Stomach smooth muscle (tissue), 2 donors: Measurements from ENCODE around the gene GBP2.
"Not testable (repeated sequence)": the region's sequence is repeated elsewhere in the genome, so short reads cannot be mapped to it uniquely, and the experiment has no call there.

ENCODE experiments used
- H3K27ac ChIP-seq: one replicate; pipeline ENCODE4 v1.7.0; 2013; ENCODE audit warnings: mild to moderate bottlenecking, low read length, inconsistent platforms
- H3K27me3 ChIP-seq, 2 donors: one replicate each; pipeline ENCODE4 v1.7.0; 2013; ENCODE audit warnings: low read length in 2 of 2; ENCODE audit not compliant: insufficient read depth in 2 of 2, control insufficient read depth in 1 of 2
- H3K36me3 ChIP-seq, 2 donors: one replicate each; pipeline ENCODE4 v1.7.0; 2013; ENCODE audit warnings: low read length in 2 of 2; ENCODE audit not compliant: control insufficient read depth in 2 of 2, insufficient read depth in 2 of 2
- H3K4me1 ChIP-seq: one replicate; pipeline ENCODE4 v1.7.0; 2013; ENCODE audit warnings: low read length; ENCODE audit not compliant: control insufficient read depth, insufficient read depth
- H3K4me3 ChIP-seq, 2 donors: one replicate each; pipeline ENCODE4 v1.7.0; 2013; ENCODE audit warnings: low read length in 2 of 2
- H3K9ac ChIP-seq, 2 donors: one replicate each; pipeline ENCODE4 v1.7.0; 2013; ENCODE audit warnings: low read length in 2 of 2, mild to moderate bottlenecking in 1 of 2
- H3K9me3 ChIP-seq, 2 donors: one replicate each; pipeline ENCODE4 v1.7.0; 2013; ENCODE audit warnings: low read length in 2 of 2; ENCODE audit not compliant: control insufficient read depth in 2 of 2
- donor health status: healthy.
- donor health status: Pancreatic carcinoma.

The GBP2 gene

GRCh38 chr1:89095737-89096136, 30.2 kb downstream of the GBP2 start:
- H3K9ac ChIP-seq, result no peak overlapping the region

GRCh38 chr1:89089962-89090361, 36.0 kb downstream of the GBP2 start:
- Histone ChIP-seq H3K4me1 (no peaks in the 10 kb centered on the region), H3K9me3 (no peaks in the 10 kb centered on the region), H3K27me3 (no peaks in the 10 kb centered on the region), H3K36me3 (no peaks in the 10 kb centered on the region), H3K27ac (no peak overlapping the region), H3K4me3 (no peak overlapping the region), H3K9ac (no peak overlapping the region)

More at GRCh38 chr1:89095737-89096136, 30.2 kb downstream of the GBP2 start:
- Histone ChIP-seq H3K27me3 (no peaks in the 10 kb centered on the region), H3K36me3 (no peaks in the 10 kb centered on the region), H3K27ac (no peak overlapping the region), H3K9me3 (no peaks in the 10 kb centered on the region), H3K4me1 (no peaks in the 10 kb centered on the region), H3K4me3 (no peak overlapping the region)

GRCh38 chr1:89088572-89088971, 37.3 kb downstream of the GBP2 start:
- no peak overlapping the region for H3K27ac ChIP-seq
- H3K9ac ChIP-seq, result no peak overlapping the region
- H3K27me3 ChIP-seq, result no peaks in the 10 kb centered on the region
- H3K4me3 ChIP-seq, result no peak overlapping the region
- no peaks in the 10 kb centered on the region for H3K9me3 ChIP-seq
- H3K36me3 ChIP-seq, result no peaks in the 10 kb centered on the region
- no peaks in the 10 kb centered on the region for H3K4me1 ChIP-seq

GRCh38 chr1:89087241-89087640, 38.7 kb downstream of the GBP2 start:
- Histone ChIP-seq H3K4me1 (no peaks in the 10 kb centered on the region), H3K9me3 (no peaks in the 10 kb centered on the region), H3K9ac (no peak overlapping the region), H3K36me3 (no peaks in the 10 kb centered on the region), H3K4me3 (no peak overlapping the region), H3K27ac (no peak overlapping the region), H3K27me3 (no peaks in the 10 kb centered on the region)

- no peaks in the 10 kb centered on the region for H3K9me3 ChIP-seq
- no peak overlapping the region for H3K4me3 ChIP-seq
- H3K27ac ChIP-seq, result no peak overlapping the region
- no peaks in the 10 kb centered on the region for H3K27me3 ChIP-seq
- H3K36me3 ChIP-seq, result no peaks in the 10 kb centered on the region
- H3K9ac ChIP-seq, result no peak overlapping the region
- H3K4me1 ChIP-seq, result no peaks in the 10 kb centered on the region
Observed at GRCh38 chr1:89085781-89086180, 40.1 kb downstream of the GBP2 start.

- Histone ChIP-seq H3K27ac (no peak overlapping the region), H3K27me3 (no peaks in the 10 kb centered on the region), H3K9me3 (no peaks in the 10 kb centered on the region)
Observed at GRCh38 chr1:89081005-89081404, 44.9 kb downstream of the GBP2 start.

GRCh38 chr1:89080068-89080467, 45.8 kb downstream of the GBP2 start:
- H3K27me3 ChIP-seq, H3K4me1 ChIP-seq, H3K36me3 ChIP-seq, H3K9ac ChIP-seq, H3K27ac ChIP-seq, H3K4me3 ChIP-seq, H3K9me3 ChIP-seq: not testable (repeated sequence)

More at GRCh38 chr1:89081005-89081404, 44.9 kb downstream of the GBP2 start:
- Histone ChIP-seq H3K36me3 (no peaks in the 10 kb centered on the region), H3K4me1 (no peaks in the 10 kb centered on the region), H3K4me3 (no peak overlapping the region), H3K9ac (no peak overlapping the region)

- H3K27ac ChIP-seq, H3K9me3 ChIP-seq, H3K4me1 ChIP-seq, H3K27me3 ChIP-seq, H3K9ac ChIP-seq, H3K36me3 ChIP-seq, H3K4me3 ChIP-seq: not testable (repeated sequence)
Observed at GRCh38 chr1:89072466-89073065, 53.3 kb downstream of the GBP2 start.

- Histone ChIP-seq H3K27me3 (no peaks in the 10 kb centered on the region), H3K4me1 (no peaks in the 10 kb centered on the region), H3K9ac (no peak overlapping the region), H3K27ac (no peak overlapping the region), H3K9me3 (no peaks in the 10 kb centered on the region), H3K4me3 (peak overlapping the region; percentile 23 to 38), H3K36me3 (no peaks in the 10 kb centered on the region)
Observed at GRCh38 chr1:89070509-89070908, 55.4 kb downstream of the GBP2 start.

- Histone ChIP-seq H3K4me3 (peak overlapping the region in 1 of 2 donors; percentile 38), H3K27me3 (no peaks in the 10 kb centered on the region), H3K4me1 (no peaks in the 10 kb centered on the region), H3K9me3 (no peaks in the 10 kb centered on the region), H3K9ac (no peak overlapping the region), H3K36me3 (no peaks in the 10 kb centered on the region), H3K27ac (no peak overlapping the region)
Observed at GRCh38 chr1:89069951-89070350, 56.0 kb downstream of the GBP2 start.

GRCh38 chr1:89068291-89068690, 57.6 kb downstream of the GBP2 start:
- Histone ChIP-seq H3K27ac (no peak overlapping the region), H3K4me1 (no peaks in the 10 kb centered on the region), H3K27me3 (no peaks in the 10 kb centered on the region), H3K9me3 (no peaks in the 10 kb centered on the region), H3K36me3 (no peaks in the 10 kb centered on the region), H3K9ac (no peak overlapping the region), H3K4me3 (no peak overlapping the region)
